IPS-15b (cell line): ENCODE data around the gene SEC22B.
"Not testable (repeated sequence)": the region's sequence is repeated elsewhere in the genome, so short reads cannot be mapped to it uniquely, and the experiment has no call there.

Experiments used
- H3K27me3 ChIP-seq: one replicate; pipeline ENCODE4 v1.6.1; 2013; ENCODE audit warnings: low read length; ENCODE audit not compliant: control insufficient read depth, insufficient read depth
- H3K36me3 ChIP-seq: one replicate; pipeline ENCODE4 v1.6.1; 2013; ENCODE audit warnings: low read length; ENCODE audit not compliant: control insufficient read depth, insufficient read depth
- H3K4me1 ChIP-seq: one replicate; pipeline ENCODE4 v1.6.1; 2013; ENCODE audit warnings: mild to moderate bottlenecking, low read length; ENCODE audit not compliant: control insufficient read depth, insufficient read depth
- H3K4me3 ChIP-seq: one replicate; pipeline ENCODE4 v1.5.1; 2013; ENCODE audit warnings: low read depth, low read length
- H3K9ac ChIP-seq: one replicate; pipeline ENCODE4 v1.6.1; 2013; ENCODE audit warnings: low read depth, mild to moderate bottlenecking, low read length
- H3K9me3 ChIP-seq: one replicate; pipeline ENCODE4 v1.6.1; 2013; ENCODE audit warnings: mild to moderate bottlenecking, low read length; ENCODE audit not compliant: control insufficient read depth, insufficient read depth

Gene SEC22B

DNA sequence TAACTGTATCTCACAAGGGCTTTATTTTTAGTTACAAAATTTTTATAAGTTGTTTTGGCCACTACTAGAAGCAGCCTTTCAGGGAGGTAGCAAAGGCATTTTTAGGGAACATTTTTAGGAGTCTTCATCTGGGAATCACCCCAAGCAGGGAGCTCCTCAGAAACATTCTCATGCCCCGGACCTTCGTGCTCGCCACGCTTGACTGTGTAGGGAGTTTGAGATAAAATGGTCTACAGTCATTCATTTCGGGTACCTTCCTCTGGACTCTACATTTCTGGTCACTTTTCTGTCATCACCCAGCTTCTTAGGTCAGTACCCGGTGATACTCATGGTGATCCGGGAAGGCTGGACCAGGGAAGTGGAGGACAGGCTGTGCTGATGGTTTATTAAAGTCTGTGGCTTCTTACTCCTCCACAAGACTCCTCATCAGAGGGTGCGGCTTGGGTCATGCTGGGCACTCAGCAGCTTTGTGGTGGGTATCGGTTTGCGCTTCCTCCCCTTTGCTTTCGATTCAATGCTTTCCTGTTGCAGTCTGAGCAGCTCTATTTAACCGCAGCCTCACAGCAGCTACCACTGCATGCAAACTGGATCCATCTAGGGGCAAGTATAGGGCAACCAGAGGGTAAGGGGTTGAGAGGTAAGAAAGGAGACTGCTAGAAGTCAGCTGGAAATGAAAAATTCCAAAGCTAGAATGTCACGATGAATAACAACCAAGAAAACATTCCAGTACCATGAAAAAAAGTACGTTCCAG lies 33.6 kb downstream of the SEC22B start:
- H3K36me3 ChIP-seq, H3K4me1 ChIP-seq, H3K9ac ChIP-seq, H3K27me3 ChIP-seq, H3K9me3 ChIP-seq, H3K4me3 ChIP-seq: not testable (repeated sequence)

DNA sequence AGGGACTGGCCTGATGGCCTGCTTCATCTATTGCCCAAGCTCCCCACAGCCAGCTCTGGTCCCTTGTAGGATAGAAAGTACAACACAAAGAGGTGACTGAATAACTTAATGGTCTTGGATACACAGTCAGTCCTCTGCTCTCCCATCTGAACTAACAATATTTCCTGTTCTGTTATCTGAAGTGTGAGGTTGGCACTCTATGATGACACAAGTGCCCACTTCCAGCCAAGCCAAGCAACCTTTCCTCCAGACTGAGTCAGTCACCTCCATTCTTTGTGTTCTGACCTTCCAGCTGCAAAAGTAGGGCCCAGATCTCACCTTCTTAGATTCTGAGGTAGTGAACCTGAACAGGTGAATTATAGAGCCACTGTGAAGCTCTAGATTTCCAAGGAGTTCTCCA lies 34.5 kb downstream of the SEC22B start:
- not testable (repeated sequence) for H3K4me1 ChIP-seq, H3K4me3 ChIP-seq, H3K9ac ChIP-seq, H3K27me3 ChIP-seq, H3K36me3 ChIP-seq, H3K9me3 ChIP-seq

DNA sequence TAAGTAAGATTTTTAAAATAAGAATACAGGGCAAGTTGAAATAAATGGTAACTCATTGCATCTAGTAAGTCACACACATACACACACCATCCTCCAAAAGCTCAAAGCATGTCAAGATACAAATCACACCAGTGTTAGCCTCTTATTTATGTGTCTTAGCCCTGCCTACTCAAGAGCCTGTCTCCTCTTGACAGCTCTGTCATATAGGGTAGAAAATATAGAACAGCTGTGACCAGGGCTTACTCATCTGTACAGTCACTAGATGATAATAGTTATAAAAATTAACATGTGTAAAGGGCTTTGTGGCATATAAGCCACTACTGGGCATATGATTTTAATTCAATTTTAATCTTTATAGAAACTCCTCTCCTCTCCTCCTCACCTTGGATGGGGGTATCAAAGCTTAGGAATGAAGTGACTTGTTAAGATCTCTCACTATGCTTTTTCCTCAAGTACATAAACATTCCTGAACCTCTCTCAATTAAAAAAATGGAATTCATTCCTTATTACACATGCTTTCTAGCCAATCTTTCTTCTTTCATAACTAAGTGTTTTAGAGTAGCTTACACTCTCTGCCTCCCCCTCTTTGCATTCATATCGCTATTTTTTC lies 35.6 kb downstream of the SEC22B start:
- H3K4me3 ChIP-seq, H3K4me1 ChIP-seq, H3K27me3 ChIP-seq, H3K9me3 ChIP-seq, H3K36me3 ChIP-seq, H3K9ac ChIP-seq: not testable (repeated sequence)

DNA sequence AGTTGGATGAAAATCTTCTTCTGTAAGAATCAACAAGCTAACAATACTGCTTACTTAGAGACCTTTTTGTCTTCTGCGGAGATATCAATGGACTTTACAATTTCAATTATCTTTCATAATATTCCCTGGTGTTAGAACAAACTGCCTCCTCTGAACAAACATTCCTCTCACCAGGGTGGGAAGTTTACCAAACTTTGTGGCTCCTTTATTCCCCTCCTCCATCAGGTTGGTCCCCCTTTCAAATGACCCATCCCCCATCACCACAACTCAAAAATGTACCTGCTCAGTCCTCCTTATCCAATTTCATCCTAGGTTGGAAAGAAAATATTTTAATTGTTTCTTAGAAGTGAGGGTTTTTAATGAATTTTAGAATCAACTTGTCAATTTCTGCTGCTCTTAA lies 40.2 kb downstream of the SEC22B start:
- not testable (repeated sequence) for H3K36me3 ChIP-seq, H3K4me1 ChIP-seq, H3K9ac ChIP-seq, H3K4me3 ChIP-seq, H3K9me3 ChIP-seq
- H3K27me3 ChIP-seq = peaks cover 22% of the 10 kb centered on the region

DNA sequence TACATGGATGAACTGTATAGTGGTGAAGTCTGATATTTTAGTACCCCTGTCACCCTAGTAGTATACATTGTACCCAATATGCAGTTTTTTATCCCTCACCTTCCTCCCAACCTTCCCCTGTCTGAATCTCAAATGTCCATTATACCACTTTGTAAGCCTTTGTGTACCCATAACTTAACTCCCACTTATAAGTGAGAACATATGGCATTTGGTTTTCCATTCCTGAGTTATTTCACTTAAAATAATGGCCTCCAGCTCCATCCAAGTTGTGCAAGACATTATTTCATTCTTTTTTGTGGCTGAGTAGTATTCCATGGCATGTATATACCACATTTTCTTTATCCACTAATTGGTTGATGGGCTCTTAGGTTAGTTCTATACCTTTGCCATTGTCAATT lies 42.4 kb downstream of the SEC22B start:
- H3K9me3 ChIP-seq, H3K9ac ChIP-seq, H3K4me3 ChIP-seq, H3K36me3 ChIP-seq, H3K4me1 ChIP-seq: not testable (repeated sequence)
- peaks cover 22% of the 10 kb centered on the region for H3K27me3 ChIP-seq

DNA sequence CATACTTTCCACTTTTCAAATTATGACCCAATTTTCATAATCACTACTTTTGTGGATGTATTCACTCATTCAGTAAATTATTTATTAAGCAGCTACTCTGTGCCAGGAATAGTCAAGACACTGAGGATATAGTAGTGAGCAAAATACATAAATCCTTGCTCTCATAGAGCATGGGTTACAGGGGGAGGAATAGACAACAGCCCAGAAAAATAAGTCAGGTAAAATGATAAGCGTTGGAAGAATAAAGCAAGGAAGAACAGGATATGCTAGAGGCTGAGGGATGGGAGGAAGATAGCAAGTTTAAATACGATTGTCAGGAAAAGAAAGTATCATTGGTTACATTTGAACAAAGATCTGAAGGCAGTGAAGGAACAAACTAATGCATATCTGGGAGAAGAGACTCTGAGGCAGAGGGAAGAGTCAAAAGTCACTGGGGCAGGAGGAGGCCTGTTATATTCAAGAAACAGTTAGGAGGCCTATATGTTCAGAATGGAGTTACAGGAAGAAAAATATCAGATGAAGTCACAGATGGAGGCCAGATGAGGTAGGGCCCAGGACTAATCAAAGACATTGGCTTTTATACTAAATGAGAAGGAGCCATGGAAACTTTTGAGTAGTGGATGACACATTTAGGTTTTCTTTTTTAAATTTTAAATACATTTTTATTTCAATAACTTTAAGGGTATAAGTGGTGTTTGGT lies 42.9 kb downstream of the SEC22B start:
- no peaks in the 10 kb centered on the region for H3K4me1 ChIP-seq
- no peak overlapping the region for H3K4me3 ChIP-seq
- H3K27me3 ChIP-seq = peaks cover 22% of the 10 kb centered on the region
- no peaks in the 10 kb centered on the region for H3K9me3 ChIP-seq
- no peaks in the 10 kb centered on the region for H3K36me3 ChIP-seq
- no peak overlapping the region for H3K9ac ChIP-seq

DNA sequence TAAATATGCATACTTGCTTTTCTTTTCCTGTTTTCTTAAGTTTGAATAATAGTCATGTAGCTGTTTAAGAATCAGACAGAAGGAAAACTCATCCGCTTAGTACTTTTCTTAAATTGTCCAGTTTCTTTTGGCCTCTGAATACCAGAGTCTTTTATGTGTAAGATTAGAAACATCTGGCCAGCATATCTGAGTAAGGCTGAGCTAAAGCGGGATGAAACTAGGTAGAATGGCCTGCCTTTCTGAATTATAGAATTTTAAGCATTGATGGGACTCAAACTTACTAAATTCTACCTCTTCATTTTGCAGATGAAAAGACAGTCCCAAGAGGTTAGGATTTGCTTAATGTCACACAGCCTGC lies 43.9 kb downstream of the SEC22B start:
- not testable (repeated sequence) for H3K9ac ChIP-seq, H3K4me3 ChIP-seq, H3K36me3 ChIP-seq, H3K4me1 ChIP-seq, H3K9me3 ChIP-seq
- peaks cover 19% of the 10 kb centered on the region for H3K27me3 ChIP-seq

DNA sequence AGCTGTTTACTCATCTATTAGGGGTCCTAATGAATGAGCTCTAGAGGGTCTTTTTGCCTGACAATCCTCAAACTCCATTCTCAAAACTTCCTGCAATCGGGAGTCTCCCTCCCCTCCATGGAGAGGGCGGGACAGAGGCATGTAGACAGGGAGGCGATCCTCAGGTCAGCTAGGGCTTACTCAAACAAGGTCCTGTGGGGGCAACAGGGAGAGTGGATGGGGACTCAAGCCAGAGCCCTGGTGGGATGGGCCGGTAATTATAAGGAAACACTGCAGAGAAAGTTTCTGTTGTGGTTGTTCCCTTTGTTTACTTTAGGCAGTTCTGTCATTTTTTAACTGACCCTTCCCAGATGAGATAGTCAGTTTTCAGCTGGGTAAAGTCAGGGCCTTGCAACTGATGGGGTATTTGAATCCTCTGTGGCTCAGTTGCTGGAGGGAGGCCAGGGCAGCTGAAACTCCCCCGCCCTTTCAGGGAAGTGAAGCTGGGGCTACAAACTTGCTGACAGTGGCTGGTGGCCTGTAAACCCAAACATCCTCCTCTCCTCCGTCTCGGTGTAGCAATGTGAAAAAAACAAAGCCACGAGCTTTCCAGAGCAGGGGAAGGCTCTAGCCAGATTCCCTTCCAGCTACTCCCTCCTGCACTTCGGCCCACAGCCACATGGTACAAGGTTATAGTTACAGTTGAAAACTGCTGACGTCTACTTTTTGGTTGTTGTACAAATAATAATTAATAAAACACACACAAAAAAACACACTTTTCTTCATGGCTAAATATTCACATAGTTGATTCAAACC lies 44.5 kb downstream of the SEC22B start:
- H3K4me1 ChIP-seq, H3K9me3 ChIP-seq, H3K36me3 ChIP-seq, H3K9ac ChIP-seq, H3K4me3 ChIP-seq: not testable (repeated sequence)
- peaks cover 19% of the 10 kb centered on the region for H3K27me3 ChIP-seq

DNA sequence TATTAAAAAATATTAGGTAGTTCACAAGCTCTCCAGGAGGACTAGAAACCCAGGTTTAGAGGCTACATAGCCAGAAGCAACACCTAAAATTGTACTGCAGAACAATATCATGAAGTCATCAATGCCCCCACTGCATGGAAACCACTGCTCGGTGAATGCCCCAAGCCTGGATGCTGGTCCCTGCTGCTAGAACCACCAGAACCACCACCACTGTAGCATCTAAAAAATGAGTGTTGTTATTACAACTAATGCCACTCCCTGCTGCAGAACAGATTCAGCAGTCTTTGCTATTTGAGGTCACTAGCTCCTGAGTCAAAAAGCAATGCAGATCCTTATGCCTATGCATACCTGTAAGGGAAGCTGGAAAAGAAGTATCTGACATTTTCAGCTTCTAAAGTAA lies 48.4 kb downstream of the SEC22B start:
- H3K4me3 ChIP-seq, H3K9me3 ChIP-seq, H3K27me3 ChIP-seq, H3K9ac ChIP-seq, H3K36me3 ChIP-seq, H3K4me1 ChIP-seq: not testable (repeated sequence)

DNA sequence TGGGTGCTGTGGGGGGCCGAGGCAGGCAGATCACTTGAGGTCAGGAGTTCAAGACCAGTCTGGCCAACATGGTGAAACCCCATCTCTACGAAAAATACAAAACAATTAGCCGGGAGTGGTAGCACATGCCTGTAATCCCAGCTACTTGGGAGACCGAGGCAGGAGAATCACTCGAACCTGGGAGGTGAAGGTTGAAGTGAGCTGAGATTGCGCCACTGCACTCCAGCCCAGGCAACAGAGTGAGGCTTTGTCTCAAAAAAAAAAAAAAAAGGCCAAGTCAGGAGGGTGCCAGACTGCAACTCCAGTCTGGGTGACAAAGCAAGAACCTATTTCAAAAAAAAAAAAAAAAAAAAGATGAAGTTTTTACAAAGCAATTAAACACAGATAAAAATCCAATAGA lies 50.1 kb downstream of the SEC22B start:
- not testable (repeated sequence) for H3K4me1 ChIP-seq, H3K4me3 ChIP-seq

DNA sequence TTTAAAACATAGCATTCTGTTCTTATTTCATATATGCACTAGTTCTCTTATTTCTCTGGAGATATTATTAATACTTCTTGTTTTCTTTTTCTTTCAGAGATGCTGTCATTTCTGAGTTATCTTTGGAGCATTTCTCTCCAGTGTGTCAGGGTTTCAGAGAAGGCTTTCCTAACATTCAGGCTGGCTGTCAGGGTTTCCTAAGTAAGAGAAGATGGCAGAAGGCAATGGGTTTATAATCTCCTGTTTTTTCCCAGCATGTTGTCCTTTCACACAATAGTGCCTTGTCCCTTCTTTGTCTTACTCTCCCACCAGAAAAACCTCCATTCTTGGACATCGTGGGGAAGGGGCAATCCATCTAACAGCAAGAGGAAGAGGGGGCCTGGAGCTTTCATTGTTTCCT lies 51.7 kb downstream of the SEC22B start:
- not testable (repeated sequence) for H3K36me3 ChIP-seq, H3K9ac ChIP-seq, H3K4me3 ChIP-seq, H3K9me3 ChIP-seq, H3K27me3 ChIP-seq, H3K4me1 ChIP-seq

More for the DNA sequence above, 50.1 kb downstream of the SEC22B start:
- H3K27me3 ChIP-seq, H3K9ac ChIP-seq, H3K36me3 ChIP-seq, H3K9me3 ChIP-seq: not testable (repeated sequence)
